Vagina (tissue), 2 donors: Measurements from ENCODE around the gene TRIM51G. TPM values are rescaled to one million over a fixed set of nuclear protein-coding genes. Genes with fewer than 3 reads are reported as not detected.
"Not testable (repeated sequence)": the region's sequence is repeated elsewhere in the genome, so short reads cannot be mapped to it uniquely, and the experiment has no call there.

ENCODE experiments used
- DNase-seq, 2 donors: peaks; one replicate each; pipeline ENCODE4 v3.0.0-alpha.2; 2017; ENCODE audit errors: extremely low spot score in 2 of 2
- H3K27ac ChIP-seq: fragments of 200-600 bp; sonication (generic); one replicate; pipeline ENCODE4 v1.5.1; 2019
- H3K27me3 ChIP-seq: fragments of 200-600 bp; sonication (generic); one replicate; pipeline ENCODE4 v1.5.1; 2019
- H3K36me3 ChIP-seq, 2 donors: fragments of 200-600 bp; sonication (generic); one replicate each; pipeline ENCODE4 v1.5.1; 2017 to 2019
- H3K4me1 ChIP-seq: fragments of 200-600 bp; sonication (generic); one replicate; pipeline ENCODE4 v1.5.1; 2019
- H3K4me3 ChIP-seq, 2 donors: fragments of 200-600 bp; sonication (generic); 1 replicate in 1 of 2; 2 replicates in 1 of 2; pipeline ENCODE4 v1.5.1; 2016 to 2019
- H3K9me3 ChIP-seq: fragments of 200-600 bp; sonication (generic); one replicate; pipeline ENCODE4 v1.5.1; 2019
- intact Hi-C: fragments of 100-400 bp; cut with DNase I; formaldehyde crosslinking; loops from one replicate; pipeline ENCODE4 v1.15.1; 2023
- total RNA-seq: library from RNA; depleted of rRNA; stranded (reverse); fragments of >200 nt; gene quantifications from one replicate; pipeline ENCODE4 v1.2.3, GENCODE V29; 2016

The TRIM51G gene, protein sequence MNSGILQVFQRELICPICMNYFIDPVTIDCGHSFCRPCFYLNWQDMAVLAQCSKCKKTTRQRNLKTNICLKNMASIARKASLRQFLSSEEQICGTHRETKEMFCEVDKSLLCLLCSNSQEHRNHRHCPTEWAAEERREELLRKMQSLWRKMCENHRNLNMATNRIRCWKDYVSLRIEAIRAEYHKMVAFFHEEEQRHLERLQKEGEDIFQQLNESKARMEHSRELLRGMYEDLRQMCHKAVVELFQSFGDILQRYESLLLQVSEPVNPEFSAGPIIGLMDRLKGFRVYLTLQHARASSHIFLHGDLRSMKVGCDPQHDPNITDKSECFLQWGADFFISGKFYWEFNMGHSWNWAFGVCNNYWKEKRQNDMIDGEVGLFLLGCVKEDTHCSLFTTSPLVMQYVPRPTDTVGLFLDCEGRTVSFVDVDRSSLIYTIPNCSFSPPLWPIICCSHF
- total RNA-seq = not detected

DNA sequence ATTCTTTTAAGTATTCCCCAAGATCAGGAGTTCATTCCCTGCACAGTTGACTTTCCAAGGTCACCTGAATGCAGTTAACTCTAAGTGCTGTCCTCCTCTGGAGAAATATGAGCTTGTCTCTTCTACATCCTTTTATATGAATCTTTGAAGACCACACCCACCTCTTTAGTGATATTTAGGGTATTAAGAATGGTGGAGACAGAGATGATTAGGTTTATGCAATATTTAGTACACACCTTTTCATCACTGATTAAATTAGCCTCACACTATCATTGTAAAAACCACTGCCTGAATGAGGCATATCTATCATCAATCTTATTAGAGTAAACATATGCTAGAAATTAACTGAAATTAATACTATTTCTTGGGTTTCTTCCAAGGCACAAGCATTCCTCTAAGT, at the start of gene TRIM51G:
Gene TRIM51G, minus strand, starts transcription at position 101 of the 400 bp plus-strand sequence. CDS start 2,190 bp downstream, outside the sequence.
- H3K27ac ChIP-seq, H3K4me3 ChIP-seq, intact Hi-C loops, H3K27me3 ChIP-seq, DNase-seq, H3K9me3 ChIP-seq, H3K36me3 ChIP-seq, H3K4me1 ChIP-seq: not testable (repeated sequence)

DNA sequence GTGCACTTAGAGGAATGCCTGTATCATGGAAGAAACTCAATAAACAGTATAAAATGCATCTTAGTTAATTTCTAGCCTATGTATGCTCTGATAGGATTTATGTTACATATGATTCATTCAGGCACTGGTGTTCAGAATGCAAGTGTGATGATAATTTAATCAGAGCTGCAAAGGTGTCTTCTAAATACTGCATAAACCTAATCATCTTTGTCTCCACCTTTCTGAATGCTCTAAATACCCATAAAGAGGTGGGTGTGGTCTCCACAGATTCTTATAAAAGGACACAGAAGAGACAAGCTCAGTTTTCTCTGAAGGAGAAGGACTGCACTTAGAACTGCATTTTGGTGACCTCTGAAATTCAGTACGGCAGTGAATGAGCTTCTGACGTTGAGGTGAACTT, 44.8 kb upstream of the TRIM51G start, which contains the start of gene TRIM49B:
Gene TRIM49B, plus strand, starts transcription at position 301 of the 400 bp plus-strand sequence. CDS start 2,777 bp downstream, outside the sequence.
- H3K4me1 ChIP-seq, intact Hi-C loops, H3K4me3 ChIP-seq, DNase-seq, H3K27me3 ChIP-seq, H3K9me3 ChIP-seq, H3K27ac ChIP-seq, H3K36me3 ChIP-seq: not testable (repeated sequence)

DNA sequence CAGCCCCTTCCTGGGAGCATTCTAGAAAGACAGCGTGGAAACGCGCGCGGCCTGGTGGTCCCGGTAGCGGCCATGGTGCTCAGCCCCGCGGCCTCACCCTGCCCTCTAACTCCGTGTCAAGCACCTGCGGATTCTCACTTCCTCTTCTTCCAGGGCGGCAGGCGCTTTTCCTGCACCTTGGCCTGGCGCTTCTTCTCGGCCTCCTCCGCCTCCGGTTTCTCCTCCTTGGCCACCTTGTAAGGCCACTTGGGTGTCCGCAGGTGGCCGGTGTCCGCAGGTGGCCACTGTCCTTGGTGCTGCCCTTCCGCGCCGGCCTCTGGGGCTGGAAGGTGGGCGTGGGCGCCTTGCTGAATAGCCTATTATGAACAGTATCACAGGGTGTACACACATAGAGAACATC, 15.1 kb downstream of the TRIM51G start:
- H3K4me1 ChIP-seq, intact Hi-C loops, H3K36me3 ChIP-seq, H3K9me3 ChIP-seq, H3K27ac ChIP-seq, H3K4me3 ChIP-seq, DNase-seq, H3K27me3 ChIP-seq: not testable (repeated sequence)

DNA sequence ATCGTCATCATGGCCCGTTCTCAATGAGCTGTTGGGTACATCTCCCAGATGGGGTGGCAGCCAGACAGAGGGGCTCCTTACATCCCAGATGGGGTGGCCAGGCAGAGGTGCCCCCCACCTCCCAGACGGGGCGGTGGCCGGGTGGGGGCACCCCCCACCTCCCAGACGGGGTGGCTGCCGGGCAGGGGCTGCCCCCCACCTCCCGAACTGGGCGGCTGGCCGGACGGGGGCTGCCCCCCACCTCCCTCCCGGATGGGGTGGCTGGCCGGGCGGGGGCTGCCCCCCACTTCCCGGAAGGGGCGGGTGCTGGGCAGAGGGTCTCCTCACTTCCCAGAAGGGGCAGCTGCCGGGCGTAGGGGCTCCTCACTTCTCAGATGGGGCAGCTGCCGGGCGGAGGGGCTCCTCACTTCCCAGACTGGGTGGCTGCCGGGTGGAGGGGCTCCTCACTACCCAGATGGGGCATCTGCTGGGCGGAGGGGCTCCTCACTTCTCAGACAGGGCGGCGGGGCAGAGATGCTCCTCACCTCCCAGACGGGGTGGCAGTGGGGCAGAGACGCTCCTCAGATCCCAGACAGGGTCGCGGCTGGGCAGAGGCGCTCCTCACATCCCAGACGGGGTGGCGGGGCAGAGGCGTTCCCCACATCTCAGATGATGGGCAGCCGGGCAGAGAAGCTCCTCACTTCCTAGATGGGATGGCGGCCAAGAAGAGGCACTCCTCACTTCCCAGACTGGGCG, 28.2 kb downstream of the TRIM51G start:
- DNase-seq, H3K36me3 ChIP-seq, H3K4me1 ChIP-seq, H3K9me3 ChIP-seq, H3K4me3 ChIP-seq, H3K27me3 ChIP-seq, H3K27ac ChIP-seq, intact Hi-C loops: not testable (repeated sequence)

DNA sequence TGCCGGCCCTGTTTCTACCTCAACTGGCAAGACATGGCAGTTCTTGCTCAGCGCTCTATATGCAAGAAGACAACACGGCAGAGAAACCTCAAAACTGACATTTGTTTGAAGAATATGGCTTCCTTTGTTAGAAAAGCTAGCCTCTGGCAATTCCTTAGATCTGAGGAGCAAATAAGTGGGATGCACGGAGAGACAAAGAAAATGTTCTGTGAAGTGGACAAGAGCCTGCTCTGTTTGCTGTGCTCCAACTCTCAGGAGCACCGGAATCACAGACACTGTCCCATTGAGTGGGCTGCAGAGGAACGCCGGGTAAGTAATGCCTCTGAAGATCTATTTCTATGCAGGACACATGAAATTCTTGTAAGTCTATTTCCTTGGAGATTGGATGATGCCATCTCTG, 37.9 kb downstream of the TRIM51G start:
- H3K4me1 ChIP-seq, H3K27ac ChIP-seq, H3K4me3 ChIP-seq, H3K9me3 ChIP-seq, H3K36me3 ChIP-seq, DNase-seq, H3K27me3 ChIP-seq, intact Hi-C loops: not testable (repeated sequence)

Other genes with a start within 250 kb of the TRIM51G start
- gene TRIM49B, start 44.9 kb upstream of the TRIM51G start, total RNA-seq = not detected
- not detected for gene TRIM64C, start 75.2 kb upstream of the TRIM51G start, total RNA-seq
- gene FOLH1, start 224.7 kb upstream of the TRIM51G start, total RNA-seq = 3.9 TPM